GM19372 (cell line): ENCODE results near the gene SOWAHC.
"Not testable (repeated sequence)": the region's sequence is repeated elsewhere in the genome, so short reads cannot be mapped to it uniquely, and the experiment has no call there.

Source experiments
- ATAC-seq: cut with Tn5 transposase; IDR thresholded peaks from one replicate; pipeline ENCODE4 v1.9.1; 2021; ENCODE audit warnings: mild to moderate bottlenecking, low read depth, moderate library complexity; ENCODE audit not compliant: unreplicated experiment

Gene SOWAHC

GRCh38 chr2:109613922-109614714, at the start of gene SOWAHC, which contains the start of gene SEPTIN10:
Gene SOWAHC (plus strand): TSS chr2:109614364. CDS start chr2:109614490, 126 bp downstream.
Gene SEPTIN10 (minus strand): TSS chr2:109613966. CDS start chr2:109613827, 139 bp downstream.
- no peak for ATAC-seq

- no peak for ATAC-seq
These were observed 38.8 kb upstream of the SOWAHC start for GRCh38 chr2:109575373-109575772.

GRCh38 chr2:109577630-109578029, 36.5 kb upstream of the SOWAHC start:
- not testable (repeated sequence) for ATAC-seq

- ATAC-seq: no peak
These were observed 31.0 kb upstream of the SOWAHC start for GRCh38 chr2:109582928-109583895.

GRCh38 chr2:109586687-109587086, 27.5 kb upstream of the SOWAHC start:
- ATAC-seq: no peak

GRCh38 chr2:109591206-109591605, 23.0 kb upstream of the SOWAHC start:
- no peak for ATAC-seq

GRCh38 chr2:109592905-109593304, 21.3 kb upstream of the SOWAHC start:
- ATAC-seq: no peak

- no peak for ATAC-seq
These were observed 19.8 kb upstream of the SOWAHC start for GRCh38 chr2:109594246-109594885.

GRCh38 chr2:109595644-109596043, 18.5 kb upstream of the SOWAHC start:
- ATAC-seq: no peak

GRCh38 chr2:109597283-109597682, 16.9 kb upstream of the SOWAHC start:
- no peak for ATAC-seq

- ATAC-seq: no peak
These were observed 12.4 kb upstream of the SOWAHC start for GRCh38 chr2:109601783-109602182.

- no peak for ATAC-seq
These were observed 11.5 kb upstream of the SOWAHC start for GRCh38 chr2:109602617-109603188.

- ATAC-seq: no peak
These were observed 9.6 kb upstream of the SOWAHC start for GRCh38 chr2:109604597-109604996.

GRCh38 chr2:109607766-109608165, 6.4 kb upstream of the SOWAHC start:
- no peak for ATAC-seq

GRCh38 chr2:109609352-109610024, 4.7 kb upstream of the SOWAHC start:
- ATAC-seq: no peak

- ATAC-seq: no peak
These were observed 2.6 kb upstream of the SOWAHC start for GRCh38 chr2:109611467-109612095.

- ATAC-seq: no peak
These were observed 863 bp upstream of the SOWAHC start for GRCh38 chr2:109613081-109613921.
